ENCODE measurements around the gene IL16.

Gene IL16

DNA sequence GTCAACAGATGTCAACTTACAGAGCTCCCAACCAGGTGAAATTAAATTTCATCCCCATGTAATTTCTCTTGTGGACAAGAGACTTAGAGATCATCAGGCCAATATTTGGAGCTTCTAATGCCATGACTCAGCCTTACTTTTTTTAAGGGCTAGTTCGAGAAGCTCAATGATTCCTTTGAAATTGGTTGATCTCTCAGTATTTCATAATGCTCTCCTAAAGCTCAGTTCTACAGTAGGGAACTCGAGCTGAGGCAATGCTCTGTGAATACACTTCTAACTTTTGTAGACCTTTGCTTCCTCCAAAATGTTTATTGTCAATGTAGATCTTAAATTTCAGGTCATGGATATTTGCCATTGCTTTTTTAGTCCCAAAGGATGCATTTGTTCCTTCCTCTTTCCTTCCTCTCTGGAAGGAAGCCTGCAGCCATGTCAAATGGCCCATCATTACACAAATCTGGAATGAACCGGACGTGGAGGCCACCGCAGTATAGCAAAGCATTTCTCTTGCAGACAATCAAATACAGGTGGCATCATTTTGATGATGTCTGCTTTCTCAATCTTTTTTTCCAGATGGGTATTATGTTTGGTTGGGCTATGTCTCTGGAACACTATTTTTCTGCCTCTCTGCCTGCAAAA, 98.9 kb downstream of the IL16 start:
- DNase-seq (ENCODE audit: low read depth) = no peak

DNA sequence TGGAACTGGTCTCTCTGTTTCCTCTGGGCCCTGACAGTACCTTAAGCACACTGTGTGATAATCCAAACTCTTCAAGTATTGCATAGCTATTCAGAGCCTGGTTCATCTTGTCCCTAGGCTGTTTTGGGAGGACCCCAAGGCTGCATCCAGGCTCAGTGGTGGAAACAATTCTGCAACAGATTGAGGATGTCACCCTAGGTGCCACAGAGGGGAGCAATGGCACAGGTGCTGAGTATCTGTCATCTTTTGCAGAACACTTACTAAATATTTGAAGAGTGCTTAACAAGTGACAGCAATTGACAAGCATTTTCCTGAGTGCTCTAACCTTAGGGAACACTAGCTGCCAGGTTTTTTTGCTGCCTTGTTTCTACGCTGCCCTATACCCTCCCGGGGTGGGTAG, 99.5 kb downstream of the IL16 start:
- no peak for DNase-seq (ENCODE audit: low read depth)

DNA sequence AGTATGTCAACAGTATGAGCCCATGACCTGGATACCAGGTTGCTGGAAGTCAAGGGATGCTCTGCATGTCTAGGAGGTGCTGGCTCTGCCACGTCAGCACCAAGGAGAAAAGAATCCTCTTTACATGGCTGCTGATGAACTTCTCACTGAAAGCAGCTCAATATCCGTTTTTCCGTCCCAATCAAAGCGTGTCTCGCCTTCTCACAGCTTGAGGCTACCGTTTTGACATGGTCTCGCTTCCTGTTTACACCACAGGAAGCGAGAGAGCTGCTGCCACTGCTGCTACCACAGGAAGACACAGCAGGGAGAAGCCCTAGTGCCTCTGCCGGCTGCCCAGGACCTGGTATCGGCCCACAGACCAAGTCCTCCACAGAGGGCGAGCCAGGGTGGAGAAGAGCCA, 100.0 kb downstream of the IL16 start:
- DNase-seq (ENCODE audit: low read depth) = peak; percentile 68

DNA sequence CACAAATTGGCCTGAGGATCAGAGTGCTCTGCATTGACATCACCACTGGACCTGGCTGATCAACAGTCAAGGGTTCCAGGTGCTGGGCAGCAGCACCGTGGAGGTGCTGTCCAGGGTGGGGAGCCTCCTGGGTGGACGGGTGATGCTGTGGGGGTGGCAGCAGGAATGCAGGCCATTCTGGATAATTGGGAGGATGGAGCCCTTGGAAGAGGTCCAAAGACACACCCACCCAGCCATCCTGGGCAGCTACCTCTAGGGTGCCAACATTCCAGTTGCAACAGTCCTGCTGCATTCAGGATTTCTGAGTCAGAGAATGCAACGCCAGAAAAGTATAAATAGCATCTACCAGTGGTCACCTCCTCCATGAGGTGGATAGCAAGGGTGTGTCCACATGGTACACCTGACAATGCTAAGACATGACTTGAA, 100.5 kb downstream of the IL16 start:
- DNase-seq (ENCODE audit: low read depth) = no peak

DNA sequence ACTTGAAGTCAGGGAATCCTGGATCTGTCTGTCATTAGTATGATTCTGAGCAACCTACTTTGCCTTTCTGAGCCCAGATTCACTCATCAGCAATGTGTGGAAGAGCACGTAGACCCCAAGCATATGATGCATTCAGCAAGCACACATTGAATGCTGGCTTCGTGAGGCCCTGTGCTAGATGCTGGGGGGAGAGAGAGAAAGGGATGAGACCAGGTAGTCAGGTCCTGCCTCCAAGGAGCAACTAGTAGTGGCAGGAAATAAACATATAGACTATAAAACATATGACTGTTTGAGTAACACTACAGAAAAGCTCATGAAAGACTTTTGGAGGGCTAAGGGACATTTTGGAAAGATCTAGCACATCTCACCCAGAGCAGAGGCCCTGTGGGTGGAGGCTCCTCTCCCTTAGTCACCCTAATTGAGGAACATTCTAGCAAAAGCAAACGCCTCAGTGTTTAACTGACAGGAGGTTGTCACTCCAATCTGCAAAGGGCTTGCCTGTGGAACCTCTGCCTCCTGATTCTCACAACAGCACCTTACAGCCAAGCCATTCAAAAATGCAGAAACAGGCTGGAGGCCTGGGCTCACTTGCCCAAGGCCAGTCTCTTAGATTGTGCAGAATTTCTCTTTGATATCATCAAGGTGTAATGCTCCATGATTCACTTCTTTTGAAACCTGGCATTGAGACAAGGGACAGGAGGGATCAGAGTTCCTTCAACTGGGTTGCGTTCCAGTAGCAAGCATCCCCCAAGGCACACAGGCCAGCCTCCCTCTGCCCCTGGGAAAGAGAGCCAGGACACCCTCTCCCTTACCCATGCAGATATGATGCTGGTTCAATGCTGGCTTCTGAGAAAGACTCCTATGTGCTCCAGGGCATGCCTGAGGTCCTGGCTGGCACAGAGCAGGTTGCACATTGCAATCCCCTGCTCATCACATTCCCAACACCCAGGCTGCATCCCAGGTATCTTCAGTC, 101.2 kb downstream of the IL16 start:
- no peak for DNase-seq (ENCODE audit: low read depth)

DNA sequence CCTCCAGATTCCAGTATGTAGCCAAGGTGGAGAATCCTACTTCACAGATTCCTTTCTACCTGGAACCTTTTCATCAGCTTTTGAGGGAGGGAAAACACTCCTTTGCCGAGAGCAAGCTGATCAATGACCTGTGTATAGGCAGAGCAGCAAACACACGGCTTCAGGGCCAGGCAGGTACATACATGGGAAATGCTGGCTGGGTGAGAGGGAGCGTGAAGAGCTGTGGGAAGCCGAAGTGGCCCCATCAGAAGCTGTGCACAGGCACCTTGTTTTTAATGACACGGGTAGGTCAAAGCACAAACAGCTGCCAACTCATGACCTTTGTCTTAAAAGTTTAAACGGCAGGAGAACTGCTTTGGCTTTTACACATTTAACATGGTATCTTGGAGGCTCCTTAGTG, 101.9 kb downstream of the IL16 start:
- DNase-seq (ENCODE audit: low read depth) = no peak

DNA sequence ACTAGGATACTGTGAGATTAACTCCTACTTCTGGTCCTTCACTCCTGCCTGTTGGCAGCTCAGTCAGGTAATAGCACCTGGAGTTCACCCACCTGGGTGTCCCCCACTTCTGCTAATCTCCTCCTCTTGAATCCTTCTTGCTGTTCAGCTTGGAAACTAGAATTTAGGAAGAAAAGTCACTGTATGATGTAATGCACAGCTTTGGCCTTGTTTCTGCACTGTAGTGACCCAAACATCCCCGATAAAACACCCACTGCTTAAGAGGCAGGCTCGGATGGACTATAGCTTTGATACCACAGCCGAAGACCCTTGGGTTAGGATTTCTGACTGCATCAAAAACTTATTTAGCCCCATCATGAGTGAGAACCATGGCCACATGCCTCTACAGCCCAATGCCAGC, 102.5 kb downstream of the IL16 start:
- no peak for DNase-seq (ENCODE audit: low read depth)

DNA sequence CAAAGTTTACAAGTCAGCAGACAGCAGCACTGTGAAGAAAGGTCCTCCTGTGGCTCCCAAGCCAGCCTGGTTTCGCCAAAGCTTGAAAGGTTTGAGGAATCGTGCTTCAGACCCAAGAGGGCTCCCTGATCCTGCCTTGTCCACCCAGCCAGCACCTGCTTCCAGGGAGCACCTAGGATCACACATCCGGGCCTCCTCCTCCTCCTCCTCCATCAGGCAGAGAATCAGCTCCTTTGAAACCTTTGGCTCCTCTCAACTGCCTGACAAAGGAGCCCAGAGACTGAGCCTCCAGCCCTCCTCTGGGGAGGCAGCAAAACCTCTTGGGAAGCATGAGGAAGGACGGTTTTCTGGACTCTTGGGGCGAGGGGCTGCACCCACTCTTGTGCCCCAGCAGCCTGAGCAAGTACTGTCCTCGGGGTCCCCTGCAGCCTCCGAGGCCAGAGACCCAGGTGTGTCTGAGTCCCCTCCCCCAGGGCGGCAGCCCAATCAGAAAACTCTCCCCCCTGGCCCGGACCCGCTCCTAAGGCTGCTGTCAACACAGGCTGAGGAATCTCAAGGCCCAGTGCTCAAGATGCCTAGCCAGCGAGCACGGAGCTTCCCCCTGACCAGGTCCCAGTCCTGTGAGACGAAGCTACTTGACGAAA, 103.1 kb downstream of the IL16 start:
- no peak for DNase-seq (ENCODE audit: low read depth)

DNA sequence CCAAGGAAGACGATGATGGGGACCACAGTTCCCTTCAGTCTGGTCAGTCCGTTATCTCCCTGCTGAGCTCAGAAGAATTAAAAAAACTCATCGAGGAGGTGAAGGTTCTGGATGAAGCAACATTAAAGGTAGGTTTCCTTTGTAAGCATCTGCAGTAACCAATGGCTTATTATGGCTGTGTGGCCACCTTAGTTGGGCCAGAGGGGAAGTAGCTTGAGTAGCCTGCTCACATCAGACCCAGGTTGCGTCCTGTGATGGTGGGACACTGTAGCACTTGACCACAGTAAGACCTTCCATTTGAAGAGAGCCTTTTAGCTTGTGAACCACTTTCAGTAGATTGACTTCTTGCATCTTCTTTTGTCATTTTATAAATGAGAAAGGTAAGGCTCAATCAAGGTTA, 104.7 kb downstream of the IL16 start:
- no peak for DNase-seq (ENCODE audit: low read depth)

DNA sequence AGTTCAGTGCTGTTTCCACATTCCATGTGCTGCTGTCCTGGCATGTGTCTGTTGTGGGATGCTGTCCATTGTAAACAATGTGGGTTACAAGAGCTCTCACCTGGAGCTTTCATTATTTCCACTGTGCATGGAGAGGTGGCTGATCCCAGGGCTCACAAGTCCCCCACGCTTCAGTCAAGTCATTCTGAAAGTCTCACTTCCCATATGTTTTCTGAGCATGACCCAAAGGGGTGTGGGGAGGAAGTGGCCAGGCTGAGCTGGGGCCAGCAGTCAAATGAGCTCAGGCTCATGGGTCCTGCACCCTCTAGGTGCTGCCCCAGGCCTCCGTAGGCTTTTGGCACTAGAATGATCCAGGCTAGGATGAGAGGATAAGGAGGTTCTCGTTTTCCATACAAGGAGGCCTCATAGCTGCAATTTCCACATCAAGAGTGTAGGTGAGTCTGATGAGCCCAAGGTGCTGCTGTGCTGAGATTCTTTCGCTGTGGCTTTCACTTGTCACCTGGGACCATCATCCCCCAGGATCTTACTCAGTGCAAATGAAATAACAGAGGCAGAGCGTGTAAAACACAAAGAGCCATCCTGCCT, 105.2 kb downstream of the IL16 start:
- DNase-seq (ENCODE audit: low read depth) = no peak

DNA sequence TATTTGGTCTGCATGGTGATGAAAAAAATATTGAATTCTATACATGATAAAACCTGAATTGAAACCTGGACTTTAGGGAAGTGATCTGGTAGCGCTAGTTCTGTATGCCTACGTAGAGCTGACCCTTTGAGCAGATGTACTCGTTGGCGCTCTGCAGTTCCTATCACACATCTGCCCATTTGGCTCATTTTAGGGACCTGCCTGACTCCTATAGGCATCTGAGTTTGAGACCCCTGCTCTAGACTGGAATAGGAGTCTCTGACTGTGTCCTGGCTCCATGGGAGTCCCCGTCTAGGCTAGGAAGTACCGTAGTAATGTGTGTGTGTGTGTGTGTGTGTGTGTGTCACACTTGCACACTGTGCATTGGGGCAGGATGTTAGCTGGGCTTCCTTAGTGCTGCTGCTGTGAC, 106.0 kb downstream of the IL16 start:
- DNase-seq (ENCODE audit: low read depth) = no peak

DNA sequence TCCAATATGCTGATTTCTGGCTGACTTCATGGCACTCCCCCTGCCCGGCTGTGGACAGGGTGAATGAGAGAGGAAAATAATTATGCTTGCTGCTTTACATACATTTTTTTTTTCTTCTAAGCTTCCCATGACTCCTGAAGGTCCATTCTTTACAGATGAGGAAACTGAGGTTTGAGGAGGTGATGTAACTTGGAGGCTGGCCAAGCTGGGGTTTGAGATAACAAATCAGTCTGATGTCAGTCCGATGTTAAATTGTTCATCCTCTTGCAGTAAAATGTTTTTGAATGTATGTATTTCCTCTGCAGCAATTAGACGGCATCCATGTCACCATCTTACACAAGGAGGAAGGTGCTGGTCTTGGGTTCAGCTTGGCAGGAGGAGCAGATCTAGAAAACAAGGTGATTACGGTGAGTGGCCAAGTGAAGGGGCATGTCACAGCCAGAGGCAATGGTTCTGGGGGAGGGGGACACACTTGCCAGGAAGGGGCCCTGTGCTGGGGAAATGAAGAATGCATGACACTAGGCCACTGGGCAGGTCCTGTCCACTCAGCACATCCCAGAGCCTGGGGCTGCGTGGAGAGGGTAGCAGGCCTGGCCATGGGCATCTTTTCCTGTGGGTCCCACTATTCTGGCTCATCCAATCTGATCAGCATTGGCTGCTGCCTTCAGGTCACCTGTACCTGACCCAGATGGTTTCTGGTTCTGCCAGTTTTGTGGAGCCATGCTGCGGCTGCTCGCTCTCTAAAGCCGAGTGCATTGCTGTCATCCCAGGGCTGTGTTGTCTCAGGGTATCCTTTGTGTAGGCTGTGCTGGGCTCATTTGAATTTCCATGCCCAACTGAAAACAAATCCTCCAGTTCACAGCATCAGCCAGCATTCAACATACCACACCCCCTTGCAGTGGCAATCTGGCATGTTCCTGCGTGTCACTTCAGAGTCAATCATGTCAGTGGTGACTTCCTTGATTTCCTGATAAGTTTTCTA, 106.9 kb downstream of the IL16 start:
- DNase-seq (ENCODE audit: low read depth) = no peak

DNA sequence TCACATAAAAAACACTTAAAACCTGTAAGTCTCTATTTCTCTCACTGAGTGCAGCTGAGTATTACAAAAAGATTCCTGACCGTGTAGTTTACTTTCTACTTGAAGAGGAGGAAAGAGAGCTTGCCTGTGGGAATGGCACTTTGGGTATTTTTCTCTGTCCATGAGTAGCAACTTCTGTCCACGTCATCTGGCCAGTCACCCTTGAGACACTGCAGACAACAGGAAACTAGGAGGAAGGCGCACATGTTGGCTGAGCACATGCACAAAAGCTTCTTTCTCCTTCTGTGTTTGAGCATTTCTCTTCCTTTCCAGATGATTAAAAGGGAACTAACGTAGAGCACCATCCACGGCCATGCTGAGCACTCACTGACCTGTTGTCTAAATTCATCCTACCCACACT, 107.5 kb downstream of the IL16 start:
- DNase-seq (ENCODE audit: low read depth) = no peak

DNA sequence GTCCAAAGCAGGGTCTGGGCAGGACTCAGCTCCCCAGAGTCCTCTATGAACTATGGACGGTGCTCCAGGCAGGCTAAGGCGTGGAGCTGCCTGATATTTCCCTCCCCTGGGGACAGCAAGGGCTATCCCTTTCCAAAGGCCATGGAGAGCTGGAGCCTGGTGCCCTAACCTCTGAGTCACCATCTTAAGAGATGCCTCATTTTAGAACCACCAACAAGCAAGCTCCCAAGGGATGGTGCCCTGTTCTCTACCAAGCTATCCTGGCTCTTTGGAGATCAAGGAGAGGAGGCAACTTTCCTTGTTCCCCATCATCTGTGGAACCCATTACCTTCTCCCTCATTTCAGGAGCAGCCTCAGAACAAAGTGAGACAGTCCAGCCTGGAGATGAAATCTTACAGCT, 111.6 kb downstream of the IL16 start:
- DNase-seq (ENCODE audit: low read depth) = no peak

DNA sequence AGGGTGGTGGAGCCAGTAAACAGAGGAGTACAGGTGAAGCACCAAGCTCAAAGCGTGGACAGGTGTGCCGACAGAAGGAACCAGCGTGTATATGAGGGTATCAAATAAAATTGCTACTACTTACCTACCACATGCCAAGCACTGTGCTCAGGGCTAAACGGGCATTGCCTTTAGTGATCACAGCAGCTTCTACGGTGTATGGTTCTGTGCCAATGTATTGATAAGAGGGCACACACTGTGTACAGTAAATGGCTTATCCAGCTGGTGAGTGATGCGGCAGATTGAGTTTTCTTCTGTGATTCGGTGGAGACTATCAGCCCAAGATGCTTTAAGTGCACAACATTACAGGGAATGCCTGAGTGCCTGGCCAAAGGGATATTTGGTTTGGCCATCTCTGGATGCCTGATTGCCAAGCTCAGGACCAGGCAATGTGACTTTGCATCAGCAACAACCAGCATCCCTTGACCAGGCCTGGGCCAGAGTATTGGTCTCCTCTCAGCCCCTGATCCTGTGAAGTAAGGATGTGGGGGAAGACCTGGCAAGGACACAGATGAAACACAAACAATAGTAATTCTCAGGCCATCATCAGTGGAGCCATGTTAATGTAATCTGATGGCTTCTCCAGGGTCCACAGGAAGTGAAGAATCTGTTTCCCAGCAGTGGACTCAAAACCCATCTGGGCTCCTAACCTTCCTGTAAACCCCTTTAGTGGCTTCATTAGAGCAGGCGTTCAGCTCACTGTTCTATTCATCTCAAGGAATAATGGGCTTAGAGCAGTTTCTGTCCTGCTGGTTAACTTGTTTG, 113.2 kb downstream of the IL16 start:
- DNase-seq (ENCODE audit: low read depth) = no peak

DNA sequence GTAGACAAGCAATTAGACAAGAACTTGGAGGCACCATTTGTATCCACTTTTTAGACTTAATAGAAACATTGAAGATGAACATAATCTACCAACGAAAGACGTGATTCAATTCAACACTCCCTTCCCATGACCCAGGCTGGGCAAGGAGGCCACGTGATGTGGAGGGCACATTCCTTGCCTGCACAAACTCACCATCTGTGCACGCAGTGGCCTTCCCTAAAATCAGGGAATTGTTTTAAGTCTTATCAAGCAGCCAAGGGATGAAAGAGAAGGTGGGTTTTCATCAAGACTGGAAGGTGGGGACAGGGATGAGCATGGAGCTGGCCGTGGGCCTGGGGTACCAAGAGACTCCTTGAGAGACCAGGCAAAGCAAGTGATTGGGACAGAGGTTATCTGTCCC, 113.8 kb downstream of the IL16 start:
- DNase-seq (ENCODE audit: low read depth) = no peak

DNA sequence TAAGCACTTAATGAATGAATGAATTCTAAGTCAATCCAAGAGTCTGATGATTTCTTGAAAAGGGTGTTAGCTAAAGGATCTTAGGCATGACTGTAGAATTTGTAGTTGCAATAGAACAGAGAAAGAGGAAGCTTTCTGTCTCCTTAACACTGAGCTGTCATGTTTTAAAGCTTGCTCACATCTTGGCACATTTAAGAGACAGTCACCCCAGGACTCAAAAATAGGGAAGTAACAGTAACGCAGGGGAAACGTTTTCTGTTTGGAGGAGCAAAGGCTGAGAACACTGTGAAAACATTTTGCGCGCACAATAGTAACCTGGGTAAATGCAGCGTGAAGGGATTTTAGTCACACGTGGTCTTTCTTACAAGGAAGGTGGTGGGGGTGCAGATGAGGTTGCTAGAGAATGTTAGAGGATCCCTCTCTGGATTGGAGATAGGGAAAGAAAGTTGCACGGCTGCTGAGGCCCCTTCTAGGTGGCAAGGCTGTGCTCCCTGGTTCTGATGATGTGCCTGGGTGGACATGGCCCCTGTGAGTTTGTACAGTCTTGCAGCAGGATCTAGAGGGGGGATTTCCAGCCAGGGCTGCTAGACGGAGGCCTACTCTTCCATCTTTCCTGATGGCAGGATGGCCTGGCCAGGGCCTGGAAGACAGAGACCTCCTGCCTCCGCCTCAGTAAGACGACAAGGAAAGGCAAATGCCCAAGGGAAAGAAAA, 115.2 kb downstream of the IL16 start:
- no peak for DNase-seq (ENCODE audit: low read depth)

DNA sequence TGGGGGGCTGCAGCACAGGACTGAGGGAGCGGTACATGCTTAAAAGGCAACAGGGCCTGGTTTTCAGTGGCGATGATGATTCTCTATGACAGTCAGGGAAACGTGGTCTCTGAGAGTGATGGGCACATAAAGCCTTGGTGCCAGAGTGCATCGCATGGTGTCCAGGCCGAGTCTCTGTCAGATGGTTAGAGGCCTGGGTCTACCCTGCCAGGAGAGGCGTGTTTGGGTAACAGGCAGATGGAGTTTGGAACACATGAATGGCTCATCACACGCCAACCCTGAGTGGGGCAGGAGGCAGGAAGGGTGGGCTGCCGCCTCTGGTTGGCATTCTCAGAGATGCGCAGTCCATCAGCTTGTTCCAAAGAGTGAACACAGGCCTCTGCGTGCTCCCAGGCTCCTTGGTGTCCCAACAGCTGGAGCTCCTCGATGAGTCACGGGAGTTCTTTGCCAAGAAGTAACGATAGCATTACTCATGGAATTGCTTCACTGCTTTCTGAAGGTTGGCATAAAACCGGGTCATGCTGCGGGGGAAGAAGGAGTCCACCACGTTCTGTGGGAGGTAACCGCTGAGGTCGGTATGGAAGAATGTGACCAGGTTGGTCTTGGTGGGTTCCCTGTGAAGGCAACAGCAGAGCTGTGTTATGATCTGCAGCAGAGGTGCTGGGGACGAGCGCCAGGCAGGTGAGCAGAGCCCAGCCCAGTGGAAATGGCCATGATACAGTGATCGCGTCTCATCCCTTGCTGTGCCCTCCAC, 116.3 kb downstream of the IL16 start:
- no peak for DNase-seq (ENCODE audit: low read depth)

DNA sequence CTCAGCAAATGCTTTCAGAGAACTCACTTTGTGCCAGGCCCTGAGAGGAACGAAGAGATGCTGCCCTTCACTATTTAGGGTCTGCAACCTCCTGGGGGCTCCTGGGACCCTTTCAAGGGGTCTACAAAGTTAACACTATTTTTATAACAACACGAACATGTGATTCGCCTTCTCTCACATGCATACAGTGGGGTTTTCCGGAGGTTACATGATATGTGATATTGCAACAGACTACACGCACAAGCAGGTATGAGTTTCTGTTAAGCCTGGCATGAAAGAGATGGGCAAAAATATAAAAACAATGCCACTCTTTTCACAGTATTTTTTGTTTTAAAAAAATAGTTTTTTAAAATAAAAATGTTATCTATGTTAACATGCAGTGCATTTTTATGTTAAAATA, 117.0 kb downstream of the IL16 start:
- no peak for DNase-seq (ENCODE audit: low read depth)

Measured in activated T-helper 1 cell treated with Interleukin-2 at 50 U/mL for 16 hours (primary cell).